ENCODE results near the gene DHRSX. TPM values are rescaled to one million over a fixed set of nuclear protein-coding genes. Genes with fewer than 3 reads are reported as not detected.

DHRSX gene
- total RNA-seq, 1 experiment from 2014 or later: 23.9 TPM

- peak overlapping the region; percentile 27 for H3K27ac ChIP-seq
- no peaks in the 10 kb centered on the region for H3K9me3 ChIP-seq (replicated peaks)
- H3K4me3 ChIP-seq: peak overlapping the region; percentile 1; the same call in 1 of the 2 replicates
- no peaks in the 10 kb centered on the region for H3K27me3 ChIP-seq (replicated peaks)
- peak in 1 of 2 experiments; percentile 75 for DNase-seq (ENCODE audit: low read depth in 1 of 2, low spot score in 2 of 2)
- no peaks in the 10 kb centered on the region for H3K36me3 ChIP-seq
- peaks cover 57% of the 10 kb centered on the region for H3K4me1 ChIP-seq (replicated peaks)
Measured at GRCh38 chrX:2348211-2348610, 152.6 kb downstream of the DHRSX start.

- Histone ChIP-seq H3K36me3 (no peaks in the 10 kb centered on the region), H3K27me3 (replicated peaks) (no peaks in the 10 kb centered on the region), H3K4me1 (replicated peaks) (peaks cover 52% of the 10 kb centered on the region), H3K27ac (no peak overlapping the region), H3K9me3 (replicated peaks) (no peaks in the 10 kb centered on the region), H3K4me3 (no peak overlapping the region)
- DNase-seq (ENCODE audit: low read depth in 1 of 2, low spot score in 2 of 2): no peak
Measured at GRCh38 chrX:2346158-2346557, 154.6 kb downstream of the DHRSX start.

GRCh38 chrX:2345562-2345961 lies 155.2 kb downstream of the DHRSX start:
- no peak overlapping the region for H3K27ac ChIP-seq
- peaks cover 46% of the 10 kb centered on the region for H3K4me1 ChIP-seq (replicated peaks)
- H3K9me3 ChIP-seq (replicated peaks): no peaks in the 10 kb centered on the region
- no peak overlapping the region for H3K4me3 ChIP-seq
- DNase-seq (ENCODE audit: low read depth in 1 of 2, low spot score in 2 of 2): no peak
- no peaks in the 10 kb centered on the region for H3K36me3 ChIP-seq
- H3K27me3 ChIP-seq (replicated peaks): no peaks in the 10 kb centered on the region

- H3K9me3 ChIP-seq (replicated peaks): no peaks in the 10 kb centered on the region
- H3K4me3 ChIP-seq: no peak overlapping the region
- H3K27me3 ChIP-seq (replicated peaks): no peaks in the 10 kb centered on the region
- H3K27ac ChIP-seq: peak overlapping the region; percentile 86
- H3K36me3 ChIP-seq: no peaks in the 10 kb centered on the region
- DNase-seq (ENCODE audit: low read depth in 1 of 2, low spot score in 2 of 2): no peak
- peaks cover 38% of the 10 kb centered on the region for H3K4me1 ChIP-seq (replicated peaks)
Measured at GRCh38 chrX:2343413-2343812, 157.4 kb downstream of the DHRSX start.

GRCh38 chrX:2342874-2343273 lies 157.9 kb downstream of the DHRSX start:
- Histone ChIP-seq H3K4me1 (replicated peaks) (peaks cover 33% of the 10 kb centered on the region), H3K27me3 (replicated peaks) (no peaks in the 10 kb centered on the region), H3K27ac (peak overlapping the region; percentile 86), H3K36me3 (no peaks in the 10 kb centered on the region), H3K9me3 (replicated peaks) (no peaks in the 10 kb centered on the region), H3K4me3 (no peak overlapping the region)
- DNase-seq (ENCODE audit: low read depth in 1 of 2, low spot score in 2 of 2): peak; percentile 74 to 84

GRCh38 chrX:2342281-2342688 lies 158.5 kb downstream of the DHRSX start:
- Histone ChIP-seq H3K27ac (peak overlapping the region; percentile 86), H3K4me3 (no peak overlapping the region), H3K9me3 (replicated peaks) (no peaks in the 10 kb centered on the region), H3K4me1 (replicated peaks) (peaks cover 27% of the 10 kb centered on the region), H3K27me3 (replicated peaks) (no peaks in the 10 kb centered on the region), H3K36me3 (no peaks in the 10 kb centered on the region)
- DNase-seq (ENCODE audit: low read depth in 1 of 2, low spot score in 2 of 2): no peak

- H3K36me3 ChIP-seq: no peaks in the 10 kb centered on the region
Measured at GRCh38 chrX:2340991-2341390, 159.8 kb downstream of the DHRSX start.

GRCh38 chrX:2336181-2336580 lies 164.6 kb downstream of the DHRSX start:
- H3K27ac ChIP-seq: no peak overlapping the region
- H3K27me3 ChIP-seq (replicated peaks): no peaks in the 10 kb centered on the region
- peaks cover 4% of the 10 kb centered on the region; the same call in 1 of the 2 replicates for H3K4me1 ChIP-seq (replicated peaks)
- H3K36me3 ChIP-seq: no peaks in the 10 kb centered on the region
- no peak overlapping the region for H3K4me3 ChIP-seq
- H3K9me3 ChIP-seq (replicated peaks): no peaks in the 10 kb centered on the region
- no peak for DNase-seq (ENCODE audit: low read depth in 1 of 2, low spot score in 2 of 2)

More at GRCh38 chrX:2340991-2341390, 159.8 kb downstream of the DHRSX start:
- Histone ChIP-seq H3K27me3 (replicated peaks) (no peaks in the 10 kb centered on the region), H3K4me1 (replicated peaks) (peaks cover 22% of the 10 kb centered on the region), H3K4me3 (no peak overlapping the region), H3K27ac (no peak overlapping the region), H3K9me3 (replicated peaks) (no peaks in the 10 kb centered on the region)
- DNase-seq (ENCODE audit: low read depth in 1 of 2, low spot score in 2 of 2): no peak

- no peak overlapping the region for H3K27ac ChIP-seq
- H3K36me3 ChIP-seq: no peaks in the 10 kb centered on the region
- H3K4me3 ChIP-seq: no peak overlapping the region
- H3K27me3 ChIP-seq (replicated peaks): no peaks in the 10 kb centered on the region
- DNase-seq (ENCODE audit: low read depth in 1 of 2, low spot score in 2 of 2): no peak
- no peaks in the 10 kb centered on the region for H3K9me3 ChIP-seq (replicated peaks)
- peaks cover 4% of the 10 kb centered on the region; the same call in 1 of the 2 replicates for H3K4me1 ChIP-seq (replicated peaks)
Measured at GRCh38 chrX:2334237-2334636, 166.5 kb downstream of the DHRSX start.

- Histone ChIP-seq H3K27me3 (replicated peaks) (no peaks in the 10 kb centered on the region), H3K36me3 (no peaks in the 10 kb centered on the region), H3K4me1 (replicated peaks) (peaks cover 4% of the 10 kb centered on the region; the same call in 1 of the 2 replicates), H3K9me3 (replicated peaks) (no peaks in the 10 kb centered on the region), H3K4me3 (no peak overlapping the region), H3K27ac (no peak overlapping the region)
- no peak for DNase-seq (ENCODE audit: low read depth in 1 of 2, low spot score in 2 of 2)
Measured at GRCh38 chrX:2332252-2332651, 168.5 kb downstream of the DHRSX start.

GRCh38 chrX:2330910-2331309 lies 169.9 kb downstream of the DHRSX start:
- Histone ChIP-seq H3K27ac (no peak overlapping the region), H3K36me3 (no peaks in the 10 kb centered on the region), H3K4me3 (no peak overlapping the region), H3K4me1 (replicated peaks) (peaks cover 4% of the 10 kb centered on the region; the same call in 1 of the 2 replicates), H3K27me3 (replicated peaks) (no peaks in the 10 kb centered on the region), H3K9me3 (replicated peaks) (no peaks in the 10 kb centered on the region)
- no peak for DNase-seq (ENCODE audit: low read depth in 1 of 2, low spot score in 2 of 2)

- Histone ChIP-seq H3K4me1 (replicated peaks) (peaks cover 4% of the 10 kb centered on the region; the same call in 1 of the 2 replicates), H3K9me3 (replicated peaks) (no peaks in the 10 kb centered on the region), H3K27me3 (replicated peaks) (no peaks in the 10 kb centered on the region), H3K4me3 (no peak overlapping the region), H3K27ac (no peak overlapping the region), H3K36me3 (no peaks in the 10 kb centered on the region)
- no peak for DNase-seq (ENCODE audit: low read depth in 1 of 2, low spot score in 2 of 2)
Measured at GRCh38 chrX:2330487-2330886, 170.3 kb downstream of the DHRSX start.

GRCh38 chrX:2327423-2327822 lies 173.4 kb downstream of the DHRSX start:
- Histone ChIP-seq H3K27ac (no peak overlapping the region), H3K9me3 (replicated peaks) (no peaks in the 10 kb centered on the region), H3K27me3 (replicated peaks) (no peaks in the 10 kb centered on the region), H3K4me3 (no peak overlapping the region), H3K36me3 (no peaks in the 10 kb centered on the region), H3K4me1 (replicated peaks) (peaks cover 3% of the 10 kb centered on the region; the same call in 1 of the 2 replicates)
- DNase-seq (ENCODE audit: low read depth in 1 of 2, low spot score in 2 of 2): no peak

GRCh38 chrX:2325076-2325784 lies 175.5 kb downstream of the DHRSX start:
- Histone ChIP-seq H3K27me3 (replicated peaks) (no peaks in the 10 kb centered on the region), H3K4me3 (no peak overlapping the region), H3K9me3 (replicated peaks) (no peaks in the 10 kb centered on the region), H3K4me1 (replicated peaks) (0 out of 2 replicates have a peak, but pooled peaks cover 3% of the 10 kb centered on the region), H3K27ac (no peak overlapping the region), H3K36me3 (no peaks in the 10 kb centered on the region)
- DNase-seq (ENCODE audit: low read depth in 1 of 2, low spot score in 2 of 2): no peak

All from SJSA1 (cell line).